ENCODE measurements around the gene NKX2-2. TPM values are rescaled to one million over a fixed set of nuclear protein-coding genes. Genes with fewer than 3 reads are reported as not detected.

NKX2-2 gene
- total RNA-seq, 2 donors from 2014 or later, result not detected

- Histone ChIP-seq H3K27ac (no peak overlapping the region), H3K4me3 (no peak overlapping the region), H3K4me1 (no peaks in the 10 kb centered on the region), H3K27me3 (no peaks in the 10 kb centered on the region), H3K36me3 (no peaks in the 10 kb centered on the region), H3K9me3 (no peaks in the 10 kb centered on the region)
- no peak for TF ChIP-seq CTCF (IDR thresholded peaks at IDR 0.05)
- no peak for DNase-seq (ENCODE audit: low spot score)
These were observed 32.5 kb upstream of the NKX2-2 start for GRCh38 chr20:21546355-21546754.

- Histone ChIP-seq H3K27me3 (no peaks in the 10 kb centered on the region), H3K27ac (no peak overlapping the region), H3K9me3 (no peaks in the 10 kb centered on the region), H3K4me3 (no peak overlapping the region), H3K36me3 (no peaks in the 10 kb centered on the region), H3K4me1 (no peaks in the 10 kb centered on the region)
- no peak for TF ChIP-seq CTCF (IDR thresholded peaks at IDR 0.05)
- DNase-seq (ENCODE audit: low spot score), result no peak
These were observed 25.6 kb upstream of the NKX2-2 start for GRCh38 chr20:21539512-21539911.

- H3K27me3 ChIP-seq, result no peaks in the 10 kb centered on the region
- no peak for TF ChIP-seq CTCF (IDR thresholded peaks at IDR 0.05)
These were observed 21.0 kb upstream of the NKX2-2 start for GRCh38 chr20:21534886-21535285.

GRCh38 chr20:21534453-21534852 lies 20.6 kb upstream of the NKX2-2 start:
- Histone ChIP-seq H3K9me3 (no peaks in the 10 kb centered on the region), H3K36me3 (no peaks in the 10 kb centered on the region), H3K4me1 (no peaks in the 10 kb centered on the region), H3K27ac (no peak overlapping the region), H3K4me3 (no peak overlapping the region), H3K27me3 (no peaks in the 10 kb centered on the region)
- no peak for DNase-seq (ENCODE audit: low spot score)
- no peak for TF ChIP-seq CTCF (IDR thresholded peaks at IDR 0.05)

More at GRCh38 chr20:21534886-21535285, 21.0 kb upstream of the NKX2-2 start:
- H3K36me3 ChIP-seq, result no peaks in the 10 kb centered on the region
- H3K27ac ChIP-seq, result no peak overlapping the region
- H3K4me3 ChIP-seq, result no peak overlapping the region
- no peaks in the 10 kb centered on the region for H3K4me1 ChIP-seq
- no peaks in the 10 kb centered on the region for H3K9me3 ChIP-seq
- no peak for DNase-seq (ENCODE audit: low spot score)

GRCh38 chr20:21529863-21530262 lies 16.0 kb upstream of the NKX2-2 start:
- Histone ChIP-seq H3K27me3 (peaks cover 0 to under 1% of the 10 kb centered on the region in 2 donors), H3K4me1 (no peaks in the 10 kb centered on the region), H3K4me3 (no peak overlapping the region), H3K27ac (no peak overlapping the region), H3K36me3 (no peaks in the 10 kb centered on the region), H3K9me3 (no peaks in the 10 kb centered on the region)
- no peak for DNase-seq (ENCODE audit: low spot score)
- TF ChIP-seq CTCF (IDR thresholded peaks at IDR 0.05), result no peak

GRCh38 chr20:21528870-21529269 lies 15.0 kb upstream of the NKX2-2 start:
- no peaks in the 10 kb centered on the region for H3K36me3 ChIP-seq
- no peak overlapping the region for H3K4me3 ChIP-seq
- no peak for TF ChIP-seq CTCF (IDR thresholded peaks at IDR 0.05)
- H3K27ac ChIP-seq, result no peak overlapping the region
- H3K27me3 ChIP-seq, result peaks cover 0 to 3% of the 10 kb centered on the region in 2 donors
- no peaks in the 10 kb centered on the region for H3K4me1 ChIP-seq
- H3K9me3 ChIP-seq, result no peaks in the 10 kb centered on the region
- DNase-seq (ENCODE audit: low spot score), result no peak
